HG03439 (cell line): Measurements from ENCODE around the gene APBA3.

Experiments used
- ATAC-seq: cut with Tn5 transposase; IDR thresholded peaks from one replicate; pipeline ENCODE4 v1.9.1; 2021; ENCODE audit warnings: mild to moderate bottlenecking, moderate library complexity; ENCODE audit not compliant: unreplicated experiment

The APBA3 gene

DNA sequence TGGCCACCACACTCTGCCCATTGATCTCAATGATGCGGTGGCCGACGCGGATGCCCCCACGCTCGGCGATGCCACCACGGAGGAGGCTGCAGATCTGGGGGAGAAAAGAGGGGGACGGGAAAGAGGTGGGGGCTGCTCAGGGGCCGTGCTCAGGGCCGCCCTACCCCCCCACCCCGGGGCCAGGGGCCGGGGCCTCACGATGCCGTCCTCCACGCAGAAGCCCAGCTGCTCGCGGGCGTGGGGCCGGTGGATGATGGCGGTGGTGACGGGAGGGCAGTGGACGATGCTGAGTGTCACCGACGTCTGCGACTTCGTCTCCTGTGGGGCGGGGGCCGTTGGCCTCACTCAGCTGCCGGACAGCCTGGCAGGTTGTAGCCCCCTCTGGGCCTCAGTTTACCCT lies 10.3 kb downstream of the APBA3 start:
- no peak for ATAC-seq

- no peak for ATAC-seq
Measured at GRCh38 chr19:3750211-3750610, 11.3 kb downstream of the APBA3 start.

DNA sequence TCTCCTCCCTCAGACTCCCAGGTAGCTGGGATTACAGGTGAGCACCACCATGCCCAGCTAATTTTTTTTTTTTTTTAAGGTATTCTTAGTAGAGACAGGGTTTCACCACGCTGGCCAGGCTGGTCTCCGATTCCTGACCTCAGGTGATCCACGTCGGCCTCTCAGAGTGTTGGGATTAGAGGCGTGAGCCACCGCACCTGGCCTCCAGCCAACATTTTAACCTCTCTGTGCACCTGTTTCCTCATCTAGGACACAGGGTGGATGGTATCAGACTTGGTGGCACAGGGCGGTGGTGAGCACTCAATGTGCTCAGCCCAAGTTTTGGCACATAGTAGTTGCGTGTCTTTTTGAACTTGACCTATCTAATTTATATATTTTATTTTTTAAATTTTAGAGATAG lies 12.5 kb downstream of the APBA3 start:
- ATAC-seq, result no peak

- no peak for ATAC-seq
Measured at GRCh38 chr19:3746371-3747056, 15.0 kb downstream of the APBA3 start.

DNA sequence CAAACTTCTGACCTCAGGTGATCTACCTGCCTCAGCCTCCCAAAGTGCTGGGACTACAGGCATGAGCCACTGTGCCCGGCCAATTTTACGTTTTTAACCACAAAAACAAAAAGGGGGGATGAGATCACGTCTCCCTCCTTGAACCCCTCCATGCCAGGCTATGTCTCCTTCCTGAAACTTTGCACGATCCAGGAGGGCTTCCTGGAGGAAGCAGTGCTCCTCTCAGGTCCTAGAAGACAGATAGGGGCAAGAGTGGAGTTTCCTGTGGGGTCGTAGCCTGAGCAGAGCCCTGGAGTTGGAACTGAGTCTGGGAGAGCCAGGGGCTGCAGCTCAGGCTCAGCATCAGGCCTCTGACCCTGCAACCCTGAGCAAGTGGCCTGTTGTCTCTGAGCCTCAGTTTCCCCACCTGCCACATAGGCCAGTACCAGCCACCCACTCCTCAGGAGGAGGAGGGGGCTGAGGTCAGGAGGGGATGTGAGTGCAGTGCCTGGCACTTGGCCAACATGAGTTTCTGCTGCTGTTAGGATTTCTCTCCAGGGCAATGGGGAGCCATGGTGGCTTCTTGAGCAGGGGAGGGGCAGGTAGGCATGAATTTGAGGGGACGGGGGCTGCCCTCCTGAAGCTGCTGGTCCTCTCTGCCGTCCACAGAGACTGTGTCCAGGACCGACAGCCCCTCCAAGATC lies 16.0 kb downstream of the APBA3 start:
- no peak for ATAC-seq

DNA sequence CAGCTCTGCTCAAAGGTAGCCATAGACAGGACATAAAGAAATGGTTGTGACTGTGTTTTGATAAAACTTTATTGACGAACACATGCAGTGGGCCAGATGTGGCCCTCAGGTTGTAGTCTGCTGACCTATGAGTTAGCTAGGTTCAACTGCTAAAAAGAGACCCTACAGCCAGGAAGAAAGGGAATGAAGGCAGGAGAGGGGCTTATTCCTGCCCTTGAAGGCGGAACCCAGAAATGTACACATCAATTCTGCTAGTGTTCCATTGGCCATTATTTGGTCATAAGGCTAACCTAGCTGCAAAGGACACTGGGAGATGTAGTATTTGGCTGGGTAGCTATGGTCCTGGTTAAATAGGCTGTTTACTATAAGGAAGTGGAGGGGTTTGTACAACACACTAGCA lies 18.0 kb downstream of the APBA3 start:
- no peak for ATAC-seq

DNA sequence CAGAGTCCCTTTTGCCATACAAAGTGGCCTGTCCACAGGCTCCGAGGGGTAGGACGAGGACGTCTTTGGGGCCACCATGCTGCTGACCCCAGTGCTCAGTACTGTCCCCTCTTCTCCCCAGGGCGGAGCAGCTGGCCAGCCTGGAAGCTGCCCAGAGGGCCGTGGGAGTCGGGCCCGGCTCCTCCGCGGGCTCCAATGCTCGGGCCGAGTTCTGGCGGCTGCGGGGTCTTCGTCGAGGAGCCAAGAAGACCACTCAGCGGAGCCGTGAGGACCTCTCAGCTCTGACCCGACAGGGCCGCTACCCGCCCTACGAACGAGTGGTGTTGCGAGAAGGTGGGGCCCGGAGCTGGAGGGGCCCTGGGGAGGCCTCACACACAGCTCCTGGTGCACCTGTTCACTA lies 21.1 kb downstream of the APBA3 start:
- ATAC-seq, result no peak

- ATAC-seq, result no peak
Measured at GRCh38 chr19:3738477-3739220, 22.8 kb downstream of the APBA3 start.

DNA sequence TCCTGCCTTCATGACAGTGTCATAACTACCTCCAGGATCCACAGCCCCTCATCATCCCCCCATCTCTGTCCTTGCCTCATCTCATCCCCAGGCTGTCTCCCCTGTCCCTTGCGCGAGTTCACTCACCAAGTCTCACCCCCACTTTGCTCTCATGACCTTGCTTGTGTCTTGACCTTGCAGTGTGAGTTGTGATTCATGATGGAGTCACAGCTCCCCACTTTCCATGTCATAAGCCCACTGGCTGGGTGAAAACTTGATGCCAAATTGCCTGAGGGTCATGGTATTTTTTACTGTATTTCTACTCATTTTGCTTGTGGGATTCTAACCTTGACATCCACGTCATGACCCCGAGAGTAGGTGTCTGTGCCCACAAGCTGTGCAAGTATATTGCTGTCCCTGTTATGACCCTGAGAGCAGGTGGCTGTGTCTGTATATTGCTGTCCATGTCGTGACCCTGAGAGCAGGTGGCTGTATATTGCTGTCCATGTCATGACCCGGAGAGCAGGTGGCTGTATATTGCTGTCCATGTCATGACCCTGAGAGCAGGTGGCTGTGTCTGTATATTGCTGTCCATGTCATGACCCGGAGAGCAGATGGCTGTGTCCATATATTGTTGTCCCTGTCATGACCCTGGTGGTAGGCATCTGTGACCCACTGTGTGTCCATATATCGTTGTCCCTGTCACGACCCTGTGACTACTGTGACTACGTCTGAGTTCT lies 23.8 kb downstream of the APBA3 start:
- no peak for ATAC-seq

DNA sequence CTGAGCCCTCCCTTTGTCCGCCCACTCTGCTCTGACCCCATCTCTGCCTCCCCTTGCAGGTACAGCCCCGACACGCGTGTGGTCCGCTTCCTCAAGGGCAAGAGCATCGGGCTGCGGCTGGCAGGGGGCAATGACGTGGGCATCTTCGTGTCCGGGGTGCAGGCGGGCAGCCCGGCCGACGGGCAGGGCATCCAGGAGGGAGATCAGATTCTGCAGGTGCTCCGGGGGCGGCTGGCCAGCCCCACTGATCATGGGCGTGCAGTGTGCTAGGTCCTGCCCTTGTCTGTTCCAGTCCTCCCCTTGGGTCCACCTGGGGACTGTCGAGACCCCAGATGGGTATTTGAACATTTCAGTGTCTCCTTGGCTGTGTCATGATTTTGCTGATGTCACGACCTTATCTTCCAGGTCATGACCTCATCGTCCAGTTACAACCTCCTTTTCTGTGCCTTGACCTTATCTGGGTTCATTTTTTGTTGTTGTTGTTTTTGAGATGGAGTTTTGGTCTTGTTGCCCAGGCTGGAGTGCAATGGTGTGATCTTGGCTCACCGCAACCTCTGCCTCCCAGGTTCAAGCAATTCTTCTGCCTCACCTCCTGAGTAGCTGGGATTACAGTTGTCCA lies 25.3 kb downstream of the APBA3 start:
- ATAC-seq, result no peak

- no peak for ATAC-seq
Measured at GRCh38 chr19:3734310-3734600, 27.2 kb downstream of the APBA3 start.

DNA sequence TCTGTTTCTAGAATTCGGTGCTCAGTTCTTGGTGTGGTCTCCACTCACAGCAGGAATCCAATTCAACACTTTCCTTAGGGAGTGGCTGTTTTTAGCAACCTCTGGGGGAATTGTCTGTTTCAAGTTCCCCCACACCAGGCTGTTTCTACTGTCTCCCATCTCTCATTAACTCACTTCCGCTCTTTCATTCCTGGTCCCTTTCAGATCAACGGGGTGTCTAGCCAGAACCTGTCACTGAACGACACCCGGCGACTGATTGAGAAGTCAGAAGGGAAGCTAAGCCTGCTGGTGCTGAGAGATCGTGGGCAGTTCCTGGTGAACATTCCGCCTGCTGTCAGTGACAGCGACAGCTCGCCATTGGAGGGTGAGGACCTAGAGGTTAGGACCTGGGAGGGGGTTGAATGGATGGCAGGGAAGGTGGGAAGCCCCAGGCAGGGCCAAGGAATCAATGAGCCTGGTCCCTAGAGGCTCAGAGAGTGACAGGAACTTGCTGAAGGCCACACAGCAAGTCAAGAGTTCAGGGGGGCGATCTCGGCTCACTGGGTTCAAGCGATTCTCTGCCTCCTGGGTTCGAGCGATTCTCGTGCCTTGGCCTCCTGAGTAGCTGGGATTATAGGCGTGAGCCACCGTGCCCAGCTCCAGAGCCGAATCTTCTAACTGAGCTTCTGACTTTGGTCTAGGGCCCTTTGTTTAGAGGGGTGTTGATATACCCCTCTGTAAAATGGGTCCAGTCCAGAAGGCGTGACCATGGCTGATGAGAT lies 27.8 kb downstream of the APBA3 start:
- no peak for ATAC-seq

- ATAC-seq, result no peak
Measured at GRCh38 chr19:3732108-3732507, 29.4 kb downstream of the APBA3 start.

DNA sequence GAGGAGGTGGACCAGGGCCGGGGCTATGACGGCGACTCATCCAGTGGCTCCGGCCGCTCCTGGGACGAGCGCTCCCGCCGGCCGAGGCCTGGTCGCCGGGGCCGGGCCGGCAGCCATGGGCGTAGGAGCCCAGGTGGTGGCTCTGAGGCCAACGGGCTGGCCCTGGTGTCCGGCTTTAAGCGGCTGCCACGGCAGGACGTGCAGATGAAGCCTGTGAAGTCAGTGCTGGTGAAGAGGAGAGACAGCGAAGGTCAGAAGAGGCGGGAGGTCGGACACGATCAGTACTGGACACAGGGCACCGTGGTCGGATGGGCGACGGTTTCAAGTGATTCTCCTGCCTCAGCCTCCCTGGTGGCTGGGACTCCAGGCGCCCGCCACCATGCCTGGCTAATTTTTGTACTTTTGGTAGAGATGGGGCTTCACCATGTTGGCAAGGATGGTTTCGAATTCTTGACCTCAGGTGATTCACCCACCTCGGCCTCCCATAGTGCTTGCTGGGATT lies 31.0 kb downstream of the APBA3 start:
- ATAC-seq, result no peak

DNA sequence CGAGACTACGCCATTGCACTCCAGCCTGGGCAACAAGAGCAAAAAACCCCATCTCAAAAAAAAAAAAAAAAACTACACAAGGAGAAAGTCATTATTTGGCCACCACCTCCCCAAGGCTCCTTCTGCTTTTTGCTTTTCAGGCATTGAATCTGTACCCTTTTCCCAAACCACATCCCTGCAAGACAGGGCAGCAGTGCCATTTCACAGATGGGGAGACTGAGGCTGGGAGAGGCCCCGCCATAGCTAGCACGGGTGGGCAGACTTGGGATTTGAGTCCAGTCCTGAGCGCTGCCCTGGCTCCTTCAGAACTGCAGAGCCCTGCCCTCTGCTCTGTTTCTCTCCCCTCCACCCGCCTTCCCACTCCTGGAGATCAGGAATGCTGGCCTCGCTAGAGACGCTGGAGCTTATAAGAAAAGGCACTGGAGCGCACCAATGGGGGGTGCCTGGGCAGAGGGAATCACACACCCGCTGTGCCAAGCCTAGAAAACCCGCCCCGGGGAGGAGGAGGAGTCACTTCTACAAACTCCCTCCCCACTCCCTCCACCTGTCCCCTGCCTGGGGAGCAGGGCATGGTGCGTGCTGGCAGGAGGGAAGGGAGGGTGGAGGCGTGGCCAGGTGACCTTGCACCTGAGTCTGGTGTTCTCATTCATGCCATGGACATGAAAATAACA lies 35.7 kb downstream of the APBA3 start:
- ATAC-seq, result no peak

- ATAC-seq, result no peak
Measured at GRCh38 chr19:3725121-3725520, 36.4 kb downstream of the APBA3 start.

- no peak for ATAC-seq
Measured at GRCh38 chr19:3723883-3724282, 37.6 kb downstream of the APBA3 start.

- no peak for ATAC-seq
Measured at GRCh38 chr19:3723110-3723488, 38.4 kb downstream of the APBA3 start.

DNA sequence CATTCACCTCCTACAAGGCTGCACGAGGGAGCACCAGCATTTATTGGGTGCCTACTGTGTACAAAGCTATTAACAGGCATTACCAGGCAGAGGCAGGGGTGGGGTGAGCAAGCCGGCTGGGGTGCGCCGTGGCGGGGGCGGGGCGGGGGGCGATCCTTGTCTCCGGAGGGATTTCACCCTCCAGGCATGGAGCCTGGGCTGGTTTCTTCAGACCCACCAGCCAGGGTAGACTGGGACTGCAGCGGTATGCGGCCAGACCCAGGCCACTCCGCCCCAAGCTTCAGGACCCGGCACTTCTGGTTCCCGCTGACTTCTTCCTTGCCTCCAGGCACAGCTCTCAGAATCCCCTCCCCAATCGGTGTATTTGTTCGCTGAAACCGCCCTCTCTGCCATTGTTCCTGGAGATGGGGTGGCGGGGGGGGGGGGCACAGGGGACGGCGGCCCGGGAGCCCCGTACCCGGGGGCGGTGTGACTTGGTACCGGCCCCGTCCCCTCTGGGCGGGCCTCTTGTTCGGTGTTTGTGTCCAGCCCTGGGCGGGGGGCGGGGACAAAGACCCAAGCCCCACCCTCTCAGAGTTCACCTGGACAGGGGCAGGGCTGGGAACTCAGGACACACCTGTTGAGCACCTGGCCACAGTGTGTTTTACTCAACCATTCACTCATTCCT lies 38.9 kb downstream of the APBA3 start:
- ATAC-seq, result no peak
